AG04449 (cell line): Measurements from ENCODE around the gene NPC1.

Source experiments
- CTCF ChIA-PET: fragments of 350-600 bp; formaldehyde crosslinking; extraction: SDS; loops from one replicate; lab custom pipeline; 2021; ENCODE audit warnings: antibody characterized with exemption; lab: Yijun Ruan, JAX
- POLR2A ChIA-PET: fragments of 400-600, 350-600 bp; formaldehyde crosslinking; extraction: SDS; loops from one replicate; lab custom pipeline; 2020; ENCODE audit warnings: antibody characterized with exemption, inconsistent platforms; lab: Yijun Ruan, JAX
- DNase-seq: peaks from one replicate; pipeline ENCODE4 v3.0.0-alpha.2; 2010; ENCODE audit warnings: low read depth, low spot score
- H3K4me3 ChIP-seq: 2 replicates; pipeline ENCODE4 v1.5.1; 2011; ENCODE audit warnings: low read depth, mild to moderate bottlenecking, control low read depth, low read length
- CTCF ChIP-seq: IDR thresholded peaks from one replicate; pipeline ENCODE4 v1.5.1; 2011; ENCODE audit warnings: mild to moderate bottlenecking, moderate library complexity, low read length, control low read depth, inconsistent platforms; ENCODE audit not compliant: insufficient read depth; ENCODE audit errors: missing control alignments

The NPC1 gene

DNA sequence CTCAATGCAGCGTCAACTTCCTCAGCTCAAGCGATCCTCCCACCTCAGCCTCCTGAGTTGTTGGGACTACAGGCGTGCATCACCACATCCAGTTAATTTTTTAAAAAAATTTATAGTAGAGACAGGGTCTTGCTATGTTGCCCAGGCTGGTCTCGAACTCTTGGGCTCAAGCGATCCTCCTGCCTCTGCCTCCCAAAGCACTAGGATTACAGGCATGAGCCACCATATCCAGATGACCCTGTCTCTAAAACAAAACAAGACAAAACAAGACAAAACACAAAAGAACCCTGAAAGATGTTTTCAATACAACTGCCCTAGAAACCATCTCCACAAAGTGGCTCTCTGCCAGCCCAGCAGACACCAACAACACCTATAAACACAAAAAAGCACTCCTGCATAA, 45.0 kb upstream of the NPC1 start:
- ChIA-PET CTCF (interaction anchor here (1.0 to 2.1 kb wide), 4 partner anchors 9 to 180 kb away, joined by 3 to 6 read pairs (median 4); no protein-coding TSS in a partner anchor), POLR2A (no interaction called here)

GRCh38 chr18:23629444-23629946, 43.2 kb upstream of the NPC1 start:
- DNase-seq, result no peak
- H3K4me3 ChIP-seq, result no peak overlapping the region
- CTCF ChIA-PET, result interaction anchor here (1.0 to 12.7 kb wide), 3 partner anchors 73 to 289 kb away, joined by 3 to 230 read pairs (median 3); no protein-coding TSS in a partner anchor
- POLR2A ChIA-PET, result no interaction called here
- no peak for TF ChIP-seq CTCF

More for the DNA sequence above, 45.0 kb upstream of the NPC1 start:
- TF ChIP-seq CTCF, result no peak
- DNase-seq, result no peak
- no peak overlapping the region for H3K4me3 ChIP-seq

GRCh38 chr18:23627970-23628369, 41.7 kb upstream of the NPC1 start:
- DNase-seq, result no peak
- H3K4me3 ChIP-seq, result no peak overlapping the region
- TF ChIP-seq CTCF, result no peak
- ChIA-PET POLR2A (no interaction called here), CTCF (interaction anchor here (12.7 kb wide), 1 partner anchor 74 kb away, joined by 230 read pairs; no protein-coding TSS in a partner anchor)

- peak; percentile 16 for DNase-seq
- ChIA-PET POLR2A (interaction anchor here (0.7 kb wide), 1 partner anchor 105 kb away, joined by 3 read pairs; no protein-coding TSS in a partner anchor), CTCF (interaction anchor here (8.1 to 12.7 kb wide), 2 partner anchors 75 to 185 kb away, joined by 104 to 230 read pairs; no protein-coding TSS in a partner anchor)
- H3K4me3 ChIP-seq, result no peak overlapping the region
- no peak for TF ChIP-seq CTCF
Measured at GRCh38 chr18:23627321-23627720, 41.0 kb upstream of the NPC1 start.

DNA sequence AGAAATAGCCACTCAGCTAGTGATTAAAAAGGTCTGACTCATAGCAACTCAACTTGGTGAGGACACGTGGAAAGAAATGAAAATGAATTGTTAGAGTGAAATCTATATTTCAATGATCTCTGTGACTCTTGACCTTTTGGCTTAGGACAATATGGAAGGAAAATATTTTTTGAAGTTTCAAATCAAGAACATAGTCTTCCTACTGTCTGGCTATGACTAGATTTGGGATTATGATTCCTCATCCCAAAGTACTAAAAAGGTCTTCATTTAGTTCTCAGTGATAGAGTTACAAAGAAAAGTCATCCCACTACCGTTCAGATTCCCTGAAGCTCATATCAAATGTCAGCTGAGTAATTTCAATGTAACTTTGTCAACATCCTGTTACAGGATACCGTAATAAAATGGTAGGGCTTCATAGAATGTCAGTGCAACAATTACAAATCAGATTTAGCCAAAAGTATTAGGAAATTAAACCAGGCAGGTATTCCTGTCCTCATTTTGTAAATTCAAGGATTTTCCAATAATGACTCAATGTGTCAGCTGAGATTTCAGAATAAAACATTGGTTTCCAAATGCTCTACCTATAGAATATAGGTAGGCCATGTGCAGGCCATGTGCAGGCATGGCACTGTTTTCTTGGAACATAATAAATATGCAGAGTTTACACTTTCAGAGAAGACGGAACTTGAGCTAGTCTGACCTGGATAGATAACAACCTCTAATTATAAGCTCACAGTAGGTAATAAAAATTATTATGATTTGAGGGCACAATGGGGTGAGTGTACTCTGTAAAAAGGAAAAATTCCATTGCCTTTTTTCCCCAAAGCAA, 40.4 kb upstream of the NPC1 start:
- CTCF ChIA-PET, result interaction anchor here (0.7 to 12.7 kb wide), 8 partner anchors 9 to 185 kb away, joined by 3 to 230 read pairs (median 5); no protein-coding TSS in a partner anchor
- POLR2A ChIA-PET, result interaction anchor here (0.7 kb wide), 1 partner anchor 106 kb away, joined by 3 read pairs; no protein-coding TSS in a partner anchor
- no peak for DNase-seq
- no peak for TF ChIP-seq CTCF
- no peak overlapping the region for H3K4me3 ChIP-seq

- no peak overlapping the region for H3K4me3 ChIP-seq
- POLR2A ChIA-PET, result no interaction called here
- no peak for TF ChIP-seq CTCF
- CTCF ChIA-PET, result interaction anchor here (1.0 to 12.7 kb wide), 12 partner anchors 9 to 295 kb away, joined by 3 to 230 read pairs (median 6); no protein-coding TSS in a partner anchor
- no peak for DNase-seq
Measured at GRCh38 chr18:23623040-23623439, 36.7 kb upstream of the NPC1 start.
